Fibroblast of lung (primary cell): ENCODE measurements around the gene EBLN2. TPM values are rescaled to one million over a fixed set of nuclear protein-coding genes. Genes with fewer than 3 reads are reported as not detected.

Source experiments
- DNase-seq, 2 donors: peaks; one replicate each; pipeline versions ENCODE4 v3.0.0 to v3.0.0-alpha.2; 2010; ENCODE audit warnings: low read depth in 2 of 2
- H2AFZ ChIP-seq: 2 replicates; pipeline ENCODE4 v1.5.1; 2012; ENCODE audit warnings: low read length, control low read depth, inconsistent platforms
- H3K27ac ChIP-seq: 2 replicates; pipeline ENCODE4 v1.5.1; 2011; ENCODE audit warnings: low read length, control low read depth; ENCODE audit not compliant: insufficient read depth
- H3K27me3 ChIP-seq: 2 replicates; pipeline ENCODE4 v1.5.1; 2011; ENCODE audit warnings: mild to moderate bottlenecking, low read length; ENCODE audit not compliant: control insufficient read depth, insufficient read depth
- H3K36me3 ChIP-seq: 2 replicates; pipeline ENCODE4 v1.5.1; 2011; ENCODE audit warnings: low read length; ENCODE audit not compliant: control insufficient read depth, insufficient read depth
- H3K4me1 ChIP-seq: 2 replicates; pipeline ENCODE4 v1.5.1; 2011; ENCODE audit warnings: low read length; ENCODE audit not compliant: control insufficient read depth, insufficient read depth; ENCODE audit errors: extremely low read depth
- H3K4me2 ChIP-seq: 2 replicates; pipeline ENCODE4 v1.5.1; 2011; ENCODE audit warnings: low read length, control low read depth; ENCODE audit not compliant: insufficient read depth; ENCODE audit errors: extremely low read depth
- H3K4me3 ChIP-seq, 4 experiments: fragments of 200-600 bp in 1 of 4; sonication (generic) in 1 of 4; replicated peaks in 1 of 4; 2 replicates each; pipeline ENCODE4 v1.5.1; 2011 to 2016; ENCODE audit warnings: low read length in 4 of 4, low read depth in 3 of 4, mild to moderate bottlenecking in 3 of 4, control low read depth in 2 of 4, inconsistent platforms in 1 of 4, mixed read lengths in 1 of 4; ENCODE audit not compliant: insufficient read depth in 1 of 4; ENCODE audit errors: control extremely low read depth in 1 of 4
- H3K79me2 ChIP-seq: 2 replicates; pipeline ENCODE4 v1.5.1; 2012; ENCODE audit warnings: mild to moderate bottlenecking, low read length, inconsistent platforms; ENCODE audit not compliant: control insufficient read depth, insufficient read depth
- H3K9ac ChIP-seq: 2 replicates; pipeline ENCODE4 v1.5.1; 2011; ENCODE audit warnings: mild to moderate bottlenecking, low read length, control low read depth; ENCODE audit not compliant: insufficient read depth
- H3K9me3 ChIP-seq: 2 replicates; pipeline ENCODE4 v1.5.1; 2012; ENCODE audit warnings: low read depth, low read length; ENCODE audit not compliant: control insufficient read depth, insufficient read depth
- H4K20me1 ChIP-seq: 2 replicates; pipeline ENCODE4 v1.5.1; 2011; ENCODE audit warnings: low read length; ENCODE audit not compliant: control insufficient read depth, insufficient read depth; ENCODE audit errors: extremely low read depth
- EZH2 ChIP-seq: IDR thresholded peaks from 2 replicates; pipeline ENCODE4 v1.5.1; 2012; ENCODE audit warnings: low read length, control low read depth, mild to moderate bottlenecking; ENCODE audit errors: missing control alignments
- polyA plus RNA-seq, 2 donors: library from polyadenylated mRNA; depleted of rRNA in 1 of 2; stranded (reverse) in 1 of 2; unstranded in 1 of 2; fragments of >200 nt; gene quantifications; 2 replicates each; pipeline ENCODE4 v1.2.1, GENCODE V29; 2011 to 2012; ENCODE audit warnings: missing spikeins in 1 of 2
- total RNA-seq: library from RNA; depleted of rRNA; stranded (reverse); fragments of >200 nt; gene quantifications from 2 replicates; pipeline ENCODE4 v1.2.1, GENCODE V29; 2014
- TF ChIP-seq, protein P1 (sequence below), 2 donors: IDR thresholded peaks in 1 of 2; conservative IDR thresholded peaks in 1 of 2; 1 replicate in 1 of 2; 2 replicates in 1 of 2; pipeline ENCODE4 v1.5.1; 2011 to 2012; ENCODE audit warnings: low read length in 2 of 2, control low read depth in 1 of 2, inconsistent platforms in 1 of 2, low read depth in 1 of 2, mild to moderate bottlenecking in 1 of 2

EBLN2 gene
- total and polyA plus RNA-seq, 2 donors (not counting 1 experiment from before 2014, with no cell fraction given), result 0.87 to 3.0 TPM

DNA sequence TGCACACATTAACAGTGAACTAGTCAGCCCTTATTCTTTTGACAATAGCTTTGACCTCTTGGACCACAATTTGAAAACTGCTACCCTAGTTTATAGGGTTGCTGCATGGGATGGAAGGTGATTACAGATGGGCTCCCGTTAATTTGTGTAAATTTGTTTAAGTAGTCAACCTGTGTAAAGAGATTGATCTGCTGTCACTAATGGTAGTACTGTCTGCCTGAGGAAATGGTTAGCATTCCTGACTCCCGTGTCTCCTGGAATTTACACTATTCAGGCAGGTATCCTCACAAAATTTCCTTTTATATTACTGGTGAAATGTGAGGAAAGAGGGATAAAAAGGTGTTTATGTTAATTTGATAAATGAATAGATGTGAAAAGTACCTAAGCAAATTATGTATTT lies 15.3 kb upstream of the EBLN2 start:
- Histone ChIP-seq H3K9me3 (no peaks in the 10 kb centered on the region), H3K27me3 (no peaks in the 10 kb centered on the region), H3K79me2 (peaks cover 87% of the 10 kb centered on the region), H4K20me1 (peaks cover 5% of the 10 kb centered on the region), H3K9ac (no peak overlapping the region), H3K4me1 (peaks cover 6% of the 10 kb centered on the region), H3K4me2 (no peak overlapping the region), H3K4me3 (no peak overlapping the region), H2AFZ (no peak overlapping the region), H3K36me3 (no peaks in the 10 kb centered on the region), H3K27ac (no peak overlapping the region)
- TF ChIP-seq, protein P1, sequence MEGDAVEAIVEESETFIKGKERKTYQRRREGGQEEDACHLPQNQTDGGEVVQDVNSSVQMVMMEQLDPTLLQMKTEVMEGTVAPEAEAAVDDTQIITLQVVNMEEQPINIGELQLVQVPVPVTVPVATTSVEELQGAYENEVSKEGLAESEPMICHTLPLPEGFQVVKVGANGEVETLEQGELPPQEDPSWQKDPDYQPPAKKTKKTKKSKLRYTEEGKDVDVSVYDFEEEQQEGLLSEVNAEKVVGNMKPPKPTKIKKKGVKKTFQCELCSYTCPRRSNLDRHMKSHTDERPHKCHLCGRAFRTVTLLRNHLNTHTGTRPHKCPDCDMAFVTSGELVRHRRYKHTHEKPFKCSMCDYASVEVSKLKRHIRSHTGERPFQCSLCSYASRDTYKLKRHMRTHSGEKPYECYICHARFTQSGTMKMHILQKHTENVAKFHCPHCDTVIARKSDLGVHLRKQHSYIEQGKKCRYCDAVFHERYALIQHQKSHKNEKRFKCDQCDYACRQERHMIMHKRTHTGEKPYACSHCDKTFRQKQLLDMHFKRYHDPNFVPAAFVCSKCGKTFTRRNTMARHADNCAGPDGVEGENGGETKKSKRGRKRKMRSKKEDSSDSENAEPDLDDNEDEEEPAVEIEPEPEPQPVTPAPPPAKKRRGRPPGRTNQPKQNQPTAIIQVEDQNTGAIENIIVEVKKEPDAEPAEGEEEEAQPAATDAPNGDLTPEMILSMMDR (conservative IDR thresholded peaks at IDR 0.05 in 1 of 2, IDR thresholded peaks at IDR 0.05 in 1 of 2; ENCODE audit: low read depth in 1 of 2, low read length in 2 of 2), result no peak
- no peak for TF ChIP-seq EZH2
- no peak for DNase-seq

DNA sequence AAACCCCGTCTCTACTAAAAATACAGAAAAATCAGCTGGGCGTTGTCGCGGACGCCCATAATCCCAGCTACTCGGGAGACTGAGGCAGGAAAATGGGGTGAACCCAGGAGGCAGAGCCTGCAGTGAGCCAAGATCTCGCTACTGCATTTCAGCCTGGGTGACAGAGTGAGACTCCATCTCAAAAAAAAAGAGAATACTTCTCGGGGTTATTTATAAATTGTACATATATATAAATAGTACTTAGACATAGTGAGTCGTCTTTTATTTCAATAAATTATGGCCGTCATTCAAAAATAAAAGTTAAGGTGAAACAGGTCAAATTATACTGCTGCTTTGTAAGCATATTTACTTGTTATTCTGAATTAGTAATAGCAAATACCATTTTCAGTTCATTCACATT lies 12.1 kb upstream of the EBLN2 start:
- Histone ChIP-seq H3K79me2 (peaks cover 74% of the 10 kb centered on the region), H3K27me3 (no peaks in the 10 kb centered on the region), H3K4me2 (no peak overlapping the region), H3K4me1 (peaks cover 3% of the 10 kb centered on the region), H3K4me3 (no peak overlapping the region), H3K27ac (no peak overlapping the region), H3K9me3 (no peaks in the 10 kb centered on the region), H2AFZ (no peak overlapping the region), H4K20me1 (no peaks in the 10 kb centered on the region), H3K9ac (no peak overlapping the region), H3K36me3 (no peaks in the 10 kb centered on the region)
- no peak for DNase-seq
- no peak for TF ChIP-seq EZH2
- TF ChIP-seq, protein P1 (conservative IDR thresholded peaks at IDR 0.05 in 1 of 2, IDR thresholded peaks at IDR 0.05 in 1 of 2; ENCODE audit: low read depth in 1 of 2, low read length in 2 of 2), result no peak

DNA sequence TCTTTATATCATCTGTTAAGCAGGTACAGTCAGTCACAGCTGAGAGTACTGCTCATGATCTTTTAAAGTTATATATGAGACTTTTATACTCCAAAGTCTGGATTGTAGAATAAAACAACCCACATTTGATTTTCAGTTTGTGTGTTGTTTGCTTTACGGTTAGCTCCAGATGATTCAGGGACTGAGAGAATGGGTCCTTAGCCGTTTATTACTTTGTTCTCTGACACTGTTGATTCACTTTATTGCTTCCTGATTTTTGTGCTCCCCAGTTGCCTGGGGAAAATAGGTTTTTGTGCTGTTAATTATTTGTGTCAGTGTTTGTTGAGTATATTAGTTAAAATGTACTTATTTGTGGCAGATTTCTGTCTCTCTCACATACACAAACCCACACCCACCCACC lies 8.6 kb upstream of the EBLN2 start:
- Histone ChIP-seq H3K27ac (no peak overlapping the region), H3K4me3 (no peak overlapping the region), H3K9ac (no peak overlapping the region), H3K36me3 (no peaks in the 10 kb centered on the region), H3K4me2 (no peak overlapping the region), H3K79me2 (peaks cover 54% of the 10 kb centered on the region), H3K27me3 (no peaks in the 10 kb centered on the region), H4K20me1 (no peaks in the 10 kb centered on the region), H2AFZ (no peak overlapping the region), H3K4me1 (no peaks in the 10 kb centered on the region), H3K9me3 (no peaks in the 10 kb centered on the region)
- TF ChIP-seq, protein P1 (conservative IDR thresholded peaks at IDR 0.05 in 1 of 2, IDR thresholded peaks at IDR 0.05 in 1 of 2; ENCODE audit: low read depth in 1 of 2, low read length in 2 of 2), result no peak
- no peak for TF ChIP-seq EZH2
- no peak for DNase-seq
